Upper lobe of left lung (tissue), 6 donors: ENCODE data around the gene ARHGAP10. TPM values are rescaled to one million over a fixed set of nuclear protein-coding genes. Genes with fewer than 3 reads are reported as not detected.
"Not testable (repeated sequence)": the region's sequence is repeated elsewhere in the genome, so short reads cannot be mapped to it uniquely, and the experiment has no call there.

Experiments used
- ATAC-seq, 2 donors: fragments of 200-7000 bp; cut with Tn5 transposase; one replicate each; pipeline ENCODE4 v1.9.1; 2022; ENCODE audit warnings: mild to moderate bottlenecking in 2 of 2, moderate library complexity in 2 of 2; ENCODE audit not compliant: low FRiP score in 2 of 2
- DNase-seq, 2 donors: peaks; one replicate each; pipeline ENCODE4 v3.0.0-alpha.2; 2019 to 2020
- H3K27ac ChIP-seq, 4 donors: fragments of 200-600 bp; sonication (generic); one replicate each; pipeline ENCODE4 v1.5.1; 2016 to 2019
- H3K27me3 ChIP-seq, 4 donors: fragments of 200-600 bp; sonication (generic); one replicate each; pipeline ENCODE4 v1.5.1; 2017 to 2019
- H3K36me3 ChIP-seq, 4 donors: fragments of 200-600 bp; sonication (generic); one replicate each; pipeline ENCODE4 v1.5.1; 2016 to 2019
- H3K4me1 ChIP-seq, 4 donors: fragments of 200-600 bp; sonication (generic); one replicate each; pipeline ENCODE4 v1.5.1; 2018 to 2019
- H3K4me3 ChIP-seq, 4 donors: fragments of 200-600 bp; sonication (generic); one replicate each; pipeline ENCODE4 v1.5.1; 2017 to 2019; ENCODE audit warnings: mild to moderate bottlenecking in 2 of 4, moderate library complexity in 1 of 4
- H3K9me3 ChIP-seq, 4 donors: fragments of 200-600 bp; sonication (generic); one replicate each; pipeline ENCODE4 v1.5.1; 2018 to 2019
- EP300 ChIP-seq, 4 donors: sonication (generic); formaldehyde crosslinking; IDR thresholded peaks; one replicate each; pipeline ENCODE4 v1.5.1; 2017; ENCODE audit warnings: antibody characterized with exemption in 4 of 4, control low read depth in 2 of 4
- POLR2A ChIP-seq, 4 donors: fragments of 450-650 bp; IDR thresholded peaks; one replicate each; pipeline ENCODE4 v1.5.1; 2016 to 2017; ENCODE audit warnings: antibody characterized with exemption in 4 of 4, mild to moderate bottlenecking in 2 of 4
- POLR2AphosphoS5 ChIP-seq, 2 donors: sonication (generic); formaldehyde crosslinking; IDR thresholded peaks; one replicate each; pipeline ENCODE4 v1.5.1; 2017; ENCODE audit warnings: antibody characterized with exemption in 2 of 2
- WGBS, 2 donors: methylation state at CpG; one replicate each; pipeline ENCODE4 v1.1.5; 2017 to 2018; 5-methylcytosine and 5-hydroxymethylcytosine counted together
- total RNA-seq, 6 donors: library from RNA; depleted of rRNA in 4 of 6; stranded (reverse); fragments of >200 nt in 4 of 6; gene quantifications; one replicate each; pipeline versions ENCODE4 v1.1.0 to v1.2.1, GENCODE V29; 2016 to 2021
- TF ChIP-seq, protein P1 (sequence below), 6 experiments: fragments of 450-650 bp in 4 of 6; fragments of 200-600 bp in 2 of 6; sonication (generic) in 2 of 6; IDR thresholded peaks; one replicate each; pipeline ENCODE4 v1.5.1; 2016 to 2019; ENCODE audit warnings: antibody characterized with exemption in 6 of 6
- donor health status: DM: no; HTN: no; CAD: no; lungs with moderate emphysema.
- donor health status: DM: no; HTN: yes; CAD: no; lungs with severe emphysema.

The ARHGAP10 gene
- total RNA-seq, 6 donors from 2014 or later, result 25.9 to 47.1 (median 29.5) TPM

DNA sequence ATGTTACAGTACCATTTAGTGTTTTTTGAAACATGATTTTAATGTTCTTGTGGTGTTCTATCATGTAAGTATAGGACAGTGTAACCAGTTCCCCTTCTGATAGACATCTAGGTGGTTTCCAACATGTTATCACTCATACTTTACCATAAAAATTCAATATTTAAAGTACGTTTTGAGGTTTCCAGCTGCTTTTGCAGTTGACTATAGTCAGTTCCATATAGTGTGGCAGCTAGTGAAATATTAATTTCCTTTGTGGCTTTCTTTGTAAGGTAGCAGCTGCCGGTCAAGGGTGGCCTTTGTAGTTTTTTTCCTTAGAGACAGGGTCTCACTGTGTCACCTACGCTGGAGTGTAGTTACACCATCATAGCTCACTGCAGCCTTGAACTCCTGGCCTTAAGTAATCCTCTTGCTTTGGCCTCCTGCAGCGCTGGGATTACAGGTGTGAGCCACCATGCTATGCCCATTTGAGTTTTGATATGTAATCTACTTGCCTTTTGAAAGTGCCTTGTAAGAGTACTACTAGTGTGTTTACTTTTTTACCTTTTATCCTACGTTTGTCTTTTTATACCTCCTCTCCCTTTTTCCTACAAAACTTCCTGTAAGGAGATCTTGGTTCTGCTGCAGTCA, 63.0 kb downstream of the ARHGAP10 start:
- H3K27me3 ChIP-seq, result no peaks in the 10 kb centered on the region
- H3K27ac ChIP-seq, result no peak overlapping the region
- 59 to 61% methylated on average over 5 of the region's 5 CpGs for WGBS, 2 donors
- peaks cover 0 to 17% (median 11%) of the 10 kb centered on the region in 4 donors for H3K4me1 ChIP-seq
- H3K36me3 ChIP-seq, result no peaks in the 10 kb centered on the region
- no peak overlapping the region for H3K4me3 ChIP-seq
- no peak for TF ChIP-seq POLR2A (IDR thresholded peaks at IDR 0.05)
- DNase-seq, result no peak
- H3K9me3 ChIP-seq, result no peaks in the 10 kb centered on the region
- ATAC-seq, result no peak

DNA sequence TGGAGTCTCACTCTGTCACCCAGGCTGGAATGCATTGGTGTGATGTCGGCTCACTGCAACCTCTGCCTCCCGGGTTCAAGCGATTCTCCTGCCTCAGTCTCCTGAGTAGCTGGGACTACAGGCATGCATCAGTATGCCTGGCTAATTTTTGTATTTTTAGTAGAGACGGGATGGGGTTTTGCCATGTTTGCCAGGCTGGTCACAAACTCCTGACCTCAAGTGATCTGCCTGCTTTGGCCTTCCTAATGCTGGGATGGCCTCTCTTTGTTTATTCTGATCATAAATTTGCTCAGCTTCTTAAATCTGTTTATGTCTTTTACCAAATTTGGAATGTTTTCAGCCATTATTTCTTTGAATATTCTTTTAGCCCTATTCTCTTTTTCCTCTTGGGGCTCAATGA, 67.2 kb downstream of the ARHGAP10 start:
- H3K27ac ChIP-seq, DNase-seq, ATAC-seq, H3K27me3 ChIP-seq, H3K4me1 ChIP-seq, H3K36me3 ChIP-seq, H3K4me3 ChIP-seq, H3K9me3 ChIP-seq: not testable (repeated sequence)
- 79 to 80% methylated on average over 4 of the region's 4 CpGs for WGBS, 2 donors

- no peaks in the 10 kb centered on the region for H3K27me3 ChIP-seq
- ATAC-seq (no peak), DNase-seq (no peak)
- no peak overlapping the region for H3K27ac ChIP-seq
- no peaks in the 10 kb centered on the region for H3K9me3 ChIP-seq
- 71 to 82% methylated on average over 4 to 7 of the region's 7 CpGs for WGBS, 2 donors
- H3K4me1 ChIP-seq, result peaks cover 0 to 9% (median 1%) of the 10 kb centered on the region in 4 donors
- TF ChIP-seq POLR2AphosphoS5 (IDR thresholded peaks at IDR 0.05), result no peak
- no peak overlapping the region for H3K4me3 ChIP-seq
- no peaks in the 10 kb centered on the region for H3K36me3 ChIP-seq
These were observed 68.2 kb downstream of the ARHGAP10 start for GRCh38 chr4:147799986-147800555.

DNA sequence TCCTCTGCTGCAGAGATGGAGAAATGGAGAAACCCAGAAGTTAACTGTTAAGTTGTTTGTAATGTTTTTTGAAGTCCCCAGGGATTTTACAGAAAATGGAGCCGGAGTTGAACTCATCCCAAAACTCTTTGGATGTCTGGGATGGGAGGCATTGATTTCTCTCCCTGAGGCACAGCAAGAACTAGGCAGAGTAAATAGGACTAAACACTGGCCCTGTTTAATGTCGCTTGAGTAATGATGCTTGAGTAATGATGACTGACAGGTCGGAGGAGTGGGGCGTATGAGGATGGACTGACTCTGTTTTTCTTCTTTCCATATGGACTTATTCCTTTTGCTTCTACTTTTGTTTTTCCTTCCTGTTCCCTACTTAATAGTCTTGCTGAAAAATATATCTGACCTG, 69.9 kb downstream of the ARHGAP10 start:
- H3K27me3 ChIP-seq, result no peaks in the 10 kb centered on the region
- no peak overlapping the region for H3K27ac ChIP-seq
- no peak overlapping the region for H3K4me3 ChIP-seq
- peaks cover 0 to 9% (median 1%) of the 10 kb centered on the region in 4 donors for H3K4me1 ChIP-seq
- no peaks in the 10 kb centered on the region for H3K9me3 ChIP-seq
- no peak for ATAC-seq
- 79 to 87% methylated on average over 4 of the region's 4 CpGs for WGBS, 2 donors
- no peaks in the 10 kb centered on the region for H3K36me3 ChIP-seq
- no peak for TF ChIP-seq POLR2AphosphoS5 (IDR thresholded peaks at IDR 0.05)
- TF ChIP-seq, protein P1, sequence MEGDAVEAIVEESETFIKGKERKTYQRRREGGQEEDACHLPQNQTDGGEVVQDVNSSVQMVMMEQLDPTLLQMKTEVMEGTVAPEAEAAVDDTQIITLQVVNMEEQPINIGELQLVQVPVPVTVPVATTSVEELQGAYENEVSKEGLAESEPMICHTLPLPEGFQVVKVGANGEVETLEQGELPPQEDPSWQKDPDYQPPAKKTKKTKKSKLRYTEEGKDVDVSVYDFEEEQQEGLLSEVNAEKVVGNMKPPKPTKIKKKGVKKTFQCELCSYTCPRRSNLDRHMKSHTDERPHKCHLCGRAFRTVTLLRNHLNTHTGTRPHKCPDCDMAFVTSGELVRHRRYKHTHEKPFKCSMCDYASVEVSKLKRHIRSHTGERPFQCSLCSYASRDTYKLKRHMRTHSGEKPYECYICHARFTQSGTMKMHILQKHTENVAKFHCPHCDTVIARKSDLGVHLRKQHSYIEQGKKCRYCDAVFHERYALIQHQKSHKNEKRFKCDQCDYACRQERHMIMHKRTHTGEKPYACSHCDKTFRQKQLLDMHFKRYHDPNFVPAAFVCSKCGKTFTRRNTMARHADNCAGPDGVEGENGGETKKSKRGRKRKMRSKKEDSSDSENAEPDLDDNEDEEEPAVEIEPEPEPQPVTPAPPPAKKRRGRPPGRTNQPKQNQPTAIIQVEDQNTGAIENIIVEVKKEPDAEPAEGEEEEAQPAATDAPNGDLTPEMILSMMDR (IDR thresholded peaks at IDR 0.05), result no peak
- TF ChIP-seq POLR2A (IDR thresholded peaks at IDR 0.05), result no peak
- TF ChIP-seq EP300 (IDR thresholded peaks at IDR 0.05), result no peak
- no peak for DNase-seq

DNA sequence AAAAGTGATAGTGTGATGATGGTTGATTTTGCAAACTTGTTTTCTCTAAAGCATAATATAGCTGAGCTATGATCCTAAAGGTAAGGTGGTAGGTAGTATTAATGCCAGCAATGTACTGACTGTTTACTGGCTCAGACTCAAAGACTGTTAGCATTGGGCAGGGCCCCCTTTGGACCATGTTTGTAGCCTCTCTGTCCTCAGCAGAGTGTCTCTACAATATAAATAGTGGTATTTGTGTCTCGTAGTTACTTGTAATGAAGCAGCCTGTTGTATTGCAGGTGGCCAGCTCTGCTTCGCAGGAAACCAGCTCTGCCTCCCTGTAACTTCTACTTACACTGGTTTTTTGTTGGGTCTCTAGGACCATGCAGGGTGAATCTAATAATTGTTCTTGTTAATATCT, 70.5 kb downstream of the ARHGAP10 start:
- TF ChIP-seq, protein P1 (IDR thresholded peaks at IDR 0.05), result no peak
- TF ChIP-seq POLR2A (IDR thresholded peaks at IDR 0.05) (no peak), EP300 (IDR thresholded peaks at IDR 0.05) (no peak), POLR2AphosphoS5 (IDR thresholded peaks at IDR 0.05) (no peak)
- Histone ChIP-seq H3K36me3 (no peaks in the 10 kb centered on the region), H3K4me1 (peaks cover 0 to 9% (median 1%) of the 10 kb centered on the region in 4 donors), H3K4me3 (no peak overlapping the region), H3K9me3 (no peaks in the 10 kb centered on the region), H3K27me3 (no peaks in the 10 kb centered on the region), H3K27ac (no peak overlapping the region)
- DNase-seq (no peak), ATAC-seq (no peak)
- 86 to 90% methylated on average over 2 of the region's 2 CpGs for WGBS, 2 donors

DNA sequence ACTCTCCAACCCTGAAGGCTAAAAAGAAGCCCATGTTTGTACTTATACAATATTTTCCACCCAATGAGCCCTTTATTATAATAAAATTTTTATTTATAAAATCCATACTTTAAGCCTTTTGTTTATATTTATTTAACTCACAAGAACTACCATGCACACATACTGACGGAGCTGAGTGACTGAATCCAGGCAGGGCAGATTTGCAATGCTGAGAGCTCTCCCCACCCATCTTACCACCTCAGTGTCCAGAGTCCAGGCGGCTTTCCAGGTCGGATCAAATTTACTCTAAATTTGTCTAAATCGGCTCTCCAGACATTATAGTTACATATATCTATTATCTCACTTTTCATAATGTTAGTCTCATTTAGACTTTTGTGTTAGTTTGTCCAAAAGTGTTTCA, 74.1 kb downstream of the ARHGAP10 start:
- Histone ChIP-seq H3K9me3 (no peaks in the 10 kb centered on the region), H3K36me3 (no peaks in the 10 kb centered on the region), H3K27me3 (no peaks in the 10 kb centered on the region), H3K4me3 (no peak overlapping the region), H3K27ac (no peak overlapping the region), H3K4me1 (peaks cover 0 to 9% (median 8%) of the 10 kb centered on the region in 4 donors)
- no peak for ATAC-seq
- 92 to 95% methylated on average over 4 of the region's 4 CpGs for WGBS, 2 donors
- TF ChIP-seq, protein P1 (IDR thresholded peaks at IDR 0.05), result no peak
- TF ChIP-seq POLR2A (IDR thresholded peaks at IDR 0.05) (no peak), EP300 (IDR thresholded peaks at IDR 0.05) (no peak), POLR2AphosphoS5 (IDR thresholded peaks at IDR 0.05) (no peak)
- DNase-seq, result no peak
